ENCODE data around the gene PDE4B.

DNA sequence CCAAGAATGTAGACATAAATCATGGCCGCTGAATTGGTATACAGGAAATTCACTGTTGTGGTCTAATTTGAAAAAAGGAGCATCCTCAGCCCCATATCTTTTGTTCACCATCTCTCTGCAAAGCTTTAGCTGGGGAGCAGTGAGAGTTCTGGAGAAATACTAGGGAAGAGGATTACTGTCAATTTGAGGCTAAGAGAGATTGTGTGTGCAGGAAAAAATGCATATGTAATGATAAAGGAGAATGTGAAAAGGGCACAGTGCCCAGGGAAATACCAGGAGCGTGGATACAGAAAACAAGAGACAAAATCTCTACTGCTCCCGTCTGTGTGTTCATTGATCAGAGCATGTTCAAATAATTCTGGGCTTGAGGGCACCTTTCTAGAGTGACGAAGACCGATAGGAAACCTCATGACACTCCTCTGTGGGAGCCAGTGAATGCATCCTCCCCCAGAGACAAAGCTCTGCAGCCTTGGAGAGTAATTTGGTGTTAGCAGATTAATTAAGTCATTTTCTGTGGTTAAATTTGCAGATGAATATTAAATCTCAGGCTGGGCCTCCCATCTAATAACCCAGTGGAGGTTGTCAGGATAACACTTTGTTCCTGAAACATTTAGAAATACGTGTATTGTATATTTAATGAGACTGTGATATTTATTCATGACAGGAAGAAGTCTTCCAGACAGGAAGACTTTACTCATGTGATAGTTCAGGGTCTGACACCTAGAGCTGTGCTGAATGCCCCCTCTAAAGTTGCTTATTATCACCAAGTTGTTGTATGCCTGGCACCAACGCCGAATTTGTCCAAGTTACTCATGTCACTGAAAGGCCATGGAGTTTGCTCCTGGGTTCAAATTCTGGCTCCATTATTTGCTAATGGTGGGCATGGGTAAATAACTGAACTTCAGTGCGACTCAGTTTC, 453.9 kb downstream of the PDE4B start:
- no peak for TF ChIP-seq GABPA (tag; conservative IDR thresholded peaks at IDR 0.05; ENCODE audit: low read depth)
- no peak for TF ChIP-seq NCOR1 (IDR thresholded peaks at IDR 0.05)
- no peak for TF ChIP-seq MEF2D (tag; conservative IDR thresholded peaks at IDR 0.05; ENCODE audit: low read depth)
- TF ChIP-seq EZH2 (IDR thresholded peaks at IDR 0.05; ENCODE audit: borderline replicate concordance, low read depth, low read length): no peak
- TF ChIP-seq SIN3A (IDR thresholded peaks at IDR 0.05; ENCODE audit: borderline replicate concordance in 2 of 2, control insufficient read depth in 1 of 2, low read depth in 2 of 2, low read length in 2 of 2): no peak
- no peak for TF ChIP-seq POLR2AphosphoS5 (IDR thresholded peaks at IDR 0.05; ENCODE audit: control insufficient read depth, insufficient read depth, low read depth, low read length)
- TF ChIP-seq, protein P1, sequence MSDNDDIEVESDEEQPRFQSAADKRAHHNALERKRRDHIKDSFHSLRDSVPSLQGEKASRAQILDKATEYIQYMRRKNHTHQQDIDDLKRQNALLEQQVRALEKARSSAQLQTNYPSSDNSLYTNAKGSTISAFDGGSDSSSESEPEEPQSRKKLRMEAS (CRISPR knock-in tag; IDR thresholded peaks at IDR 0.05): no peak
- no peak for TF ChIP-seq CSDE1 (IDR thresholded peaks at IDR 0.05)
- TF ChIP-seq TCF7 (IDR thresholded peaks at IDR 0.05; ENCODE audit: borderline replicate concordance): no peak
- TF ChIP-seq, protein P2, sequence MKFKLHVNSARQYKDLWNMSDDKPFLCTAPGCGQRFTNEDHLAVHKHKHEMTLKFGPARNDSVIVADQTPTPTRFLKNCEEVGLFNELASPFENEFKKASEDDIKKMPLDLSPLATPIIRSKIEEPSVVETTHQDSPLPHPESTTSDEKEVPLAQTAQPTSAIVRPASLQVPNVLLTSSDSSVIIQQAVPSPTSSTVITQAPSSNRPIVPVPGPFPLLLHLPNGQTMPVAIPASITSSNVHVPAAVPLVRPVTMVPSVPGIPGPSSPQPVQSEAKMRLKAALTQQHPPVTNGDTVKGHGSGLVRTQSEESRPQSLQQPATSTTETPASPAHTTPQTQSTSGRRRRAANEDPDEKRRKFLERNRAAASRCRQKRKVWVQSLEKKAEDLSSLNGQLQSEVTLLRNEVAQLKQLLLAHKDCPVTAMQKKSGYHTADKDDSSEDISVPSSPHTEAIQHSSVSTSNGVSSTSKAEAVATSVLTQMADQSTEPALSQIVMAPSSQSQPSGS (CRISPR knock-in tag; IDR thresholded peaks at IDR 0.05): no peak
- no peak for TF ChIP-seq CBFA2T3 (IDR thresholded peaks at IDR 0.05)
- TF ChIP-seq, protein P3, sequence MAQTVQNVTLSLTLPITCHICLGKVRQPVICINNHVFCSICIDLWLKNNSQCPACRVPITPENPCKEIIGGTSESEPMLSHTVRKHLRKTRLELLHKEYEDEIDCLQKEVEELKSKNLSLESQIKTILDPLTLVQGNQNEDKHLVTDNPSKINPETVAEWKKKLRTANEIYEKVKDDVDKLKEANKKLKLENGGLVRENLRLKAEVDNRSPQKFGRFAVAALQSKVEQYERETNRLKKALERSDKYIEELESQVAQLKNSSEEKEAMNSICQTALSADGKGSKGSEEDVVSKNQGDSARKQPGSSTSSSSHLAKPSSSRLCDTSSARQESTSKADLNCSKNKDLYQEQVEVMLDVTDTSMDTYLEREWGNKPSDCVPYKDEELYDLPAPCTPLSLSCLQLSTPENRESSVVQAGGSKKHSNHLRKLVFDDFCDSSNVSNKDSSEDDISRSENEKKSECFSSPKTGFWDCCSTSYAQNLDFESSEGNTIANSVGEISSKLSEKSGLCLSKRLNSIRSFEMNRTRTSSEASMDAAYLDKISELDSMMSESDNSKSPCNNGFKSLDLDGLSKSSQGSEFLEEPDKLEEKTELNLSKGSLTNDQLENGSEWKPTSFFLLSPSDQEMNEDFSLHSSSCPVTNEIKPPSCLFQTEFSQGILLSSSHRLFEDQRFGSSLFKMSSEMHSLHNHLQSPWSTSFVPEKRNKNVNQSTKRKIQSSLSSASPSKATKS (CRISPR knock-in tag; IDR thresholded peaks at IDR 0.05): no peak
- no peak for TF ChIP-seq ZNF644 (tag; IDR thresholded peaks at IDR 0.05; ENCODE audit: low read depth)
- no peak for TF ChIP-seq MTA3 (IDR thresholded peaks at IDR 0.05; ENCODE audit: borderline replicate concordance)
